Stimulated activated CD8-positive, alpha-beta memory T cell treated with anti-CD3 and anti-CD28 coated beads, Interleukin-15, amount 100 ng/mL, for 48 hours (primary cell): ENCODE measurements around the gene ETFDH.
"Not testable (repeated sequence)": the region's sequence is repeated elsewhere in the genome, so short reads cannot be mapped to it uniquely, and the experiment has no call there.

Source experiments
- DNase-seq, 2 donors: peaks; one replicate each; pipeline ENCODE4 v3.0.0-alpha.2; 2020; ENCODE audit warnings: low read depth in 2 of 2

ETFDH gene

DNA sequence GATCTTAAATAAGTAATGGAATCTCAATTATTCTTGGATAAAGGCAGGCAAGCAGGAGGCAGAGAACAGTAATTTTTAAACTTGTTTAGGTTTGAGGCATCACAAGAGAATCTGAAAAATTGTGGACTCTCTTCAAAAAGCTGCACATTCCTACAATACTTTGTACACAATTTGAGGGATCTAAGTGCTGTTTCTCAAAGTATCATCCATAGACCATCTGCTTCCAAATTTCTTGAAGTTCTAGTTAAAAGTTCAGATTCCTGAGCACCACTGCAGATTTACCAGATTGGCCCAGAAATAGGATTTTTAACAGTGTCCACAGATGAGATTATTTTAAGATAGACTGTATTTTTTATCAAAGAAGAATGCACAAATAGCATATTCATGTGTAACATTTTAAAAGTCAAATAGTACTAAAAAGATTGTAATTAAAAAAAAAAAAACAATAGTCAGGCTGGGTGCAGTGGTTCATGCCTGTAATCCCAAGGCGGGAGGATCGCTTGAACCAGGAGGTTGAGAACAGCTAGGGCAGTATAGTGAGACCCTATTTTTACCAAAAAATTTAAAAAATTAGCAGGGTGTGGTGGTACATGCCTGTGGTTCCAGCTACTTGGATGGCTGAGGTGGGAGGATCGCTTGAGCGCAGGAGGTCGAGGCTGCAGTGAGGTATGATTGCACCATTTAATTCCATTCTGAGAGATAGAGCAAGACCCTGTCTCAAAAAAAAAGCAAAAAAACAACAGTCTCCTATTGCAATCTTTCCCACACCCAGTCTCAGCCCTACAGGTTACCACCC lies 82.5 kb downstream of the ETFDH start:
- DNase-seq: no peak

DNA sequence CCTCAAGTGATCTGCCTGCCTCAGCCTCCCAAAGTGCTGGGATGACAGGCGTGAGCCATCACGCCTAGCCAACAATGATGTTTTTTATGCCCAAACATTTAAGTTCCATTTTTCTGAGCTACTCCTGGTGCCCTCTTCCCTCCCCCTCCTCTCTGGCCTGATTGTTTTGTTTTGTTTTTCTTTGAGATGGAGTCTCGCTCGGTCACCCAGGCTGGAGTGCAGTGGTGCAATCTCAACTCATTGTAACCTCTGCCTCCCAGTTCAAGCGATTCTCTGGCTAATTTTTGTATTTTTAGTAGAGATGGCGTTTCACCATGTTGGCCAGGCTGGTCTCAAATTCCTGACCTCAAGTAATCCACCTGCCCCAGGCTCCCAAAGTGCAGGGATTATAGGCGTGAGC lies 83.7 kb downstream of the ETFDH start:
- not testable (repeated sequence) for DNase-seq

DNA sequence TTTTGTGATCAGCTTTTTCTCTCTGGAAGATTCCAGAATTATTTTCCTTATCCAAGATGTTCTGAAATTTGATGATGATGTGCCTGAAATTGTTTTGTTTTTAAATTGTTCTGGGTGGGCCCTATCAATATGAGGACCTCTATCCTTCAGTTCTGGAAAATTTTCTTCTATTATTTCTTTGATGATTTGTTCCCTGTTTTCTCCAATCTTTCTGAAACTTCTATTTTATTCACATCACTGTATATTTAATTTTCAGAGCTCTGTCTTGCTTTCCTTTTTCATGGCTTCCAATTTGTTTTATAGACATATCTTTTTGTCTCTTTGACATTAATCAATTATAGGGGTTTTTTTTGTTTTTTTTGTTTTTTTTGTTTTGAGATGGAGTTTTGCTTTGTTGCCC lies 84.5 kb downstream of the ETFDH start:
- DNase-seq: no peak

DNA sequence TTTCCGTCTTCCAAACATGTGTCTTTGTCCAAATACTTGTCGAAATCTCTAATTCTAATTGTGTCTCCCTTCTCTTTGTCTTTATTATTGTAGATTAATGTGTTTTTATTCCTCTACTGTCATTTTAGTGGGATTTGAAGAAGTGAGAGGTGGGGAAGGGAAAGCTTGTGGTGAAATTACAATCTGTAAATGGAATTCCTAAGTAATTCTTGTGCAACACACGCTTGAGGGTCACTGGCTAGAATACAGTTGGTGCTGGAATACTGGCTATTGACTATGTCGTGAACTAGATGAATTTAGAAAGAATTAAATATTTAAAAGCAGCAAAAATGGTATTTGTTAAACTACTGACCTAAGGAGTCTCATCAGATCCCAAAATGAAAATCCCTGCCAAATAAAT lies 86.0 kb downstream of the ETFDH start:
- no peak for DNase-seq

DNA sequence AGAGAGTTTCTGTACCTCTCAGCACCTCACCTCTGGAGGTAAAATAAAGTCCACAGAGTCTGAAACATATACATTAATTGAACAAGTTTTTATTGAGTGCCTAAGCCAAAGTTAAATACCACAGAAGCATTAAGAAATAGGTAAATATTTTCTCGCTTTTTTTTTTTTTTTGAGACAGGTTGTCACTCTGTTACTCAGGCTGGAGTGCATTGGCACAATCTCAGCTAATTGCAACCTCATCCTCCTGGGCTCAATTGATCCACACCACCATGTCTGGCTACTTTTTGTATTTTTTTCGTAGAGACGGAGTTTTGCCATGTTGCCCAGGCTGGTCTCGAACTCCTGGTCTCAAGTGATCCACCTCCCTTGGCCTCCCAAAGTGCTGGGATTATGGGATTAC lies 86.6 kb downstream of the ETFDH start:
- DNase-seq: no peak
